Measurements from ENCODE around the gene TPCN2.
"Not testable (repeated sequence)": the region's sequence is repeated elsewhere in the genome, so short reads cannot be mapped to it uniquely, and the experiment has no call there.

The TPCN2 gene

GRCh38 chr11:69048694-69049489 is at the start of gene TPCN2:
Gene TPCN2, plus strand, starts transcription at chr11:69048932. Its CDS starts 66 bp downstream, at chr11:69048998.
- peak; percentile 85 to 95 (median 92) for DNase-seq

- DNase-seq: no peak
Observed at GRCh38 chr11:68999093-68999747, 49.5 kb upstream of the TPCN2 start.

- not testable (repeated sequence) for DNase-seq
Observed at GRCh38 chr11:68999748-69000355, 48.9 kb upstream of the TPCN2 start.

- no peak for DNase-seq
Observed at GRCh38 chr11:69000391-69000790, 48.3 kb upstream of the TPCN2 start.

GRCh38 chr11:69000831-69001242 is 47.9 kb upstream of the TPCN2 start:
- DNase-seq: no peak

GRCh38 chr11:69001243-69002081 is 47.3 kb upstream of the TPCN2 start:
- no peak for DNase-seq

- no peak for DNase-seq
Observed at GRCh38 chr11:69002110-69002569, 46.6 kb upstream of the TPCN2 start.

- DNase-seq: no peak
Observed at GRCh38 chr11:69002570-69003231, 46.0 kb upstream of the TPCN2 start.

GRCh38 chr11:69003301-69003865 is 45.3 kb upstream of the TPCN2 start:
- DNase-seq: no peak

GRCh38 chr11:69003866-69004367 is 44.8 kb upstream of the TPCN2 start:
- DNase-seq: no peak

GRCh38 chr11:69004411-69005182 is 44.1 kb upstream of the TPCN2 start:
- DNase-seq: no peak

- DNase-seq: no peak
Observed at GRCh38 chr11:69005183-69005630, 43.5 kb upstream of the TPCN2 start.

- no peak for DNase-seq
Observed at GRCh38 chr11:69005631-69006368, 42.9 kb upstream of the TPCN2 start.

- DNase-seq: no peak
Observed at GRCh38 chr11:69006816-69007215, 41.9 kb upstream of the TPCN2 start.

GRCh38 chr11:69007975-69008381 is 40.8 kb upstream of the TPCN2 start:
- DNase-seq: no peak

GRCh38 chr11:69008737-69009440 is 39.8 kb upstream of the TPCN2 start:
- no peak for DNase-seq

GRCh38 chr11:69009441-69010211 is 39.1 kb upstream of the TPCN2 start:
- DNase-seq: no peak

- no peak for DNase-seq
Observed at GRCh38 chr11:69010361-69010891, 38.3 kb upstream of the TPCN2 start.

Measured in stimulated activated naive CD4-positive, alpha-beta T cell (primary cell).